Esophagus squamous epithelium (tissue), 5 donors: ENCODE measurements around the gene HMGXB4. TPM values are rescaled to one million over a fixed set of nuclear protein-coding genes. Genes with fewer than 3 reads are reported as not detected.
"Not testable (repeated sequence)": the region's sequence is repeated elsewhere in the genome, so short reads cannot be mapped to it uniquely, and the experiment has no call there.

Experiments used
- DNase-seq: peaks from one replicate; lab custom pipeline; 2025; lab: John Stamatoyannopoulos, UW
- H3K27ac ChIP-seq, 4 donors: fragments of 200-600 bp; sonication (generic); one replicate each; pipeline ENCODE4 v1.5.1; 2016 to 2019; ENCODE audit warnings: mild to moderate bottlenecking in 1 of 4
- H3K27me3 ChIP-seq, 4 donors: fragments of 200-600 bp; sonication (generic); 1 replicate in 3 of 4; 2 replicates in 1 of 4; pipeline versions ENCODE4 v1.5.1 to v1.6.0; 2017 to 2021; ENCODE audit warnings: antibody characterized with exemption in 1 of 4
- H3K36me3 ChIP-seq, 3 donors: fragments of 200-600 bp; sonication (generic); one replicate each; pipeline ENCODE4 v1.5.1; 2016 to 2019
- H3K4me1 ChIP-seq, 3 donors: fragments of 200-600 bp; sonication (generic); one replicate each; pipeline ENCODE4 v1.5.1; 2017 to 2019
- H3K4me3 ChIP-seq, 4 donors: fragments of 200-600 bp; sonication (generic); 1 replicate in 3 of 4; 2 replicates in 1 of 4; pipeline ENCODE4 v1.5.1; 2016 to 2019; ENCODE audit warnings: mild to moderate bottlenecking in 2 of 4, moderate library complexity in 1 of 4
- H3K9me3 ChIP-seq, 3 donors: fragments of 200-600 bp; sonication (generic); one replicate each; pipeline ENCODE4 v1.5.1; 2016 to 2019
- POLR2A ChIP-seq, 4 donors: fragments of 450-650 bp; IDR thresholded peaks; one replicate each; pipeline ENCODE4 v1.6.1; 2017; ENCODE audit warnings: antibody characterized with exemption in 4 of 4, mild to moderate bottlenecking in 4 of 4, moderate library complexity in 3 of 4
- WGBS, 2 donors: methylation state at CpG; one replicate each; pipeline ENCODE4 v1.1.5; 2018; 5-methylcytosine and 5-hydroxymethylcytosine counted together
- intact Hi-C: fragments of 100-400 bp; cut with DNase I; formaldehyde crosslinking; loops from one replicate; pipeline ENCODE4 v1.15.0; 2022
- total RNA-seq, 4 donors: library from RNA; depleted of rRNA; stranded (reverse); fragments of >200 nt; gene quantifications; one replicate each; pipeline ENCODE4 v1.1.0, GENCODE V29; 2016
- TF ChIP-seq, protein P1 (sequence below), 6 experiments: fragments of 450-650 bp in 4 of 6; fragments of 200-600 bp in 2 of 6; sonication (generic) in 2 of 6; IDR thresholded peaks; one replicate each; pipeline ENCODE4 v1.5.1; 2016 to 2019; ENCODE audit warnings: antibody characterized with exemption in 6 of 6, mild to moderate bottlenecking in 4 of 6, moderate library complexity in 4 of 6
- donor health status: DM: yes; HTN: yes; CAD: no.

The HMGXB4 gene
- total RNA-seq, 4 donors from 2014 or later: 10.2 to 20.1 (median 13.5) TPM

DNA sequence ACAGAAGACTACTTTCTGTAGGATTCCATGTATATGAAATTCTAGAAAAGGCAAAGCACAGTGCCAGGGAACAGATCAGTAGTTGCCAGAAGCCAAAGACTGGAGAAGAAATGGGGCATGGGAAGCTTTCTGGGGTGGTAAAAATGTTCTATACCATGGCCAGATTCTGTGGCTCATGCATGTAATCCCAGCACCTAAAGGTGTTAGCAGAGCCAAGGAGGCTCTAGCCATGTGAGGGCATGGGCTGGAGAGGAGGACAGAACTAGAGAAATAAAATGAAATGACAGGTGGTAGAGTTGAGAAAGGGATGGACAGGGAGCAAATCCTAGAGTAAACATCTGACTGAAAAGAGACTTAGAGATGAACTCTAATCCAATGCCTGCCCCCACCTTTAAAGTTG is 26.9 kb upstream of the HMGXB4 start:
- H3K4me3 ChIP-seq: no peak overlapping the region
- no peak for DNase-seq
- peaks cover 0 to 5% (median 0%) of the 10 kb centered on the region in 3 donors for H3K4me1 ChIP-seq
- TF ChIP-seq POLR2A (IDR thresholded peaks at IDR 0.05): no peak
- no peaks in the 10 kb centered on the region for H3K36me3 ChIP-seq
- intact Hi-C loops: no loop called here
- no peak overlapping the region for H3K27ac ChIP-seq
- no peaks in the 10 kb centered on the region for H3K9me3 ChIP-seq
- peaks cover 0 to 67% (median 0%) of the 10 kb centered on the region in 4 donors for H3K27me3 ChIP-seq

DNA sequence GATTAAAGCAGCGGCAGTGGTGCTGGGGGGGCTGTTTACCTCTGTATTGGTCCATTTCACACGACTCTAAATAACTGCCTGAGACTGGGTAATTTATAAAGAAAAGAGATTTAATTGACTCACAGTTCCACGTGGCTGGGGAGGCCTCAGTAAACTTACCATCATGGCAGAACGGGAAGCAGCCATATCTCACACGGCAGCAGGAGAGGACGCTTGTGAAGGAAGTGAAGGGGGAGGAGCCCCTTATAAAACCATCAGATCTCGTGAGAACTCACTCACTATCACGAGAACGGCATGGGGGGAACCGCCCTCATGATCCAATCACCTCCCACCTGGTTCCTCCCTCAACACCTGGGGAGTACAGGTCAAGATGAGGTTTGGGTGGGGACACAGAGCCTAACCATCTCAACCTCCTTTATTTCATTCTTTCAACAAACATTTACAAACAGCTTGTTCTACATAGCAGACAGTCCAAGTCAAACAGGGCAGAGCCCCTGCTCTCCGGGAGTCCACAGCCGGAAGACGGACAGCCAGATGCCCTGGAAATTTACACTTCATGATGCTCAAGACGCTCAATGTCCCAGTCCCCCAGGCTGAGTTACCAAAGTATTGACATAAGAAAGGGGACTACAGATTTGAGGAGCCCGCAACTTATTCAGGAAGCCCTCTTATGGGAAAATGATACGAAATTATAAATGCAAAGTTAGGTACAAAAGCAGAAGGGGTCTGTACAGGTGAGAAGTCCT is 26.3 kb upstream of the HMGXB4 start:
- intact Hi-C loops: no loop called here
- DNase-seq: no peak
- 33 to 36% methylated on average over 16 of the region's 16 CpGs for WGBS, 2 donors
- TF ChIP-seq, protein P1, sequence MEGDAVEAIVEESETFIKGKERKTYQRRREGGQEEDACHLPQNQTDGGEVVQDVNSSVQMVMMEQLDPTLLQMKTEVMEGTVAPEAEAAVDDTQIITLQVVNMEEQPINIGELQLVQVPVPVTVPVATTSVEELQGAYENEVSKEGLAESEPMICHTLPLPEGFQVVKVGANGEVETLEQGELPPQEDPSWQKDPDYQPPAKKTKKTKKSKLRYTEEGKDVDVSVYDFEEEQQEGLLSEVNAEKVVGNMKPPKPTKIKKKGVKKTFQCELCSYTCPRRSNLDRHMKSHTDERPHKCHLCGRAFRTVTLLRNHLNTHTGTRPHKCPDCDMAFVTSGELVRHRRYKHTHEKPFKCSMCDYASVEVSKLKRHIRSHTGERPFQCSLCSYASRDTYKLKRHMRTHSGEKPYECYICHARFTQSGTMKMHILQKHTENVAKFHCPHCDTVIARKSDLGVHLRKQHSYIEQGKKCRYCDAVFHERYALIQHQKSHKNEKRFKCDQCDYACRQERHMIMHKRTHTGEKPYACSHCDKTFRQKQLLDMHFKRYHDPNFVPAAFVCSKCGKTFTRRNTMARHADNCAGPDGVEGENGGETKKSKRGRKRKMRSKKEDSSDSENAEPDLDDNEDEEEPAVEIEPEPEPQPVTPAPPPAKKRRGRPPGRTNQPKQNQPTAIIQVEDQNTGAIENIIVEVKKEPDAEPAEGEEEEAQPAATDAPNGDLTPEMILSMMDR (IDR thresholded peaks at IDR 0.05): no peak
- no peak for TF ChIP-seq POLR2A (IDR thresholded peaks at IDR 0.05)
- Histone ChIP-seq H3K36me3 (no peaks in the 10 kb centered on the region), H3K27me3 (peaks cover 0 to 64% (median 0%) of the 10 kb centered on the region in 4 donors), H3K4me3 (no peak overlapping the region), H3K27ac (no peak overlapping the region), H3K4me1 (peaks cover 0 to 5% (median 0%) of the 10 kb centered on the region in 3 donors), H3K9me3 (no peaks in the 10 kb centered on the region)

DNA sequence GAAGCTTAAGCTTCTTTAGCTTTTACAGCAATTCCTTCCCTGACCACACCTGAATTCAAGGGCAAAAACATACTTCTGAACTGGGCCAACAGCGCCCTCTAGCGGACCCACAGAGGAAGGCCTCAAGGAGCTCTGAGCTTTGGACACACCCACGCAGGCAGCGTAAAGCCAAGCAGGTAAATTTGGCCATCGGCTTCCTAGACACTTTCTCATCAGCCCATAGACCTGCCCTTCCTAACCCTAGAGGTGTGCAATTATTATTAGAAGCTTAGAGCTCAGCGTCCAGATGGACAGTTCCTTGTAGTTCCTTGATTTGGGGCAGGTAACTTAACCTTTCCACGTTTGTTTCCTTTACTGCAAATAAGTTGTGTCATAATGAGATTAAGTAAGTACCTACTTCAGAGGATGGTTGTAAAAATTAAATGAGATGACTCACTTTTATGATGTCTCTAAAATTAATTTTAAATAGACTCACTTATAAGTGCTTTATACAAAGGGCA is 25.7 kb upstream of the HMGXB4 start:
- Histone ChIP-seq H3K27me3 (peaks cover 0 to 58% (median 0%) of the 10 kb centered on the region in 4 donors), H3K36me3 (no peaks in the 10 kb centered on the region), H3K9me3 (no peaks in the 10 kb centered on the region), H3K27ac (no peak overlapping the region), H3K4me3 (no peak overlapping the region), H3K4me1 (peaks cover 0 to 5% (median 0%) of the 10 kb centered on the region in 3 donors)
- 7 to 9% methylated on average over 7 of the region's 7 CpGs for WGBS, 2 donors
- intact Hi-C loops: no loop called here
- TF ChIP-seq, protein P1 (IDR thresholded peaks at IDR 0.05): peak in 5 of 6 experiments; percentile 81 to 87 (median 82)
- TF ChIP-seq POLR2A (IDR thresholded peaks at IDR 0.05): no peak
- DNase-seq: no peak

DNA sequence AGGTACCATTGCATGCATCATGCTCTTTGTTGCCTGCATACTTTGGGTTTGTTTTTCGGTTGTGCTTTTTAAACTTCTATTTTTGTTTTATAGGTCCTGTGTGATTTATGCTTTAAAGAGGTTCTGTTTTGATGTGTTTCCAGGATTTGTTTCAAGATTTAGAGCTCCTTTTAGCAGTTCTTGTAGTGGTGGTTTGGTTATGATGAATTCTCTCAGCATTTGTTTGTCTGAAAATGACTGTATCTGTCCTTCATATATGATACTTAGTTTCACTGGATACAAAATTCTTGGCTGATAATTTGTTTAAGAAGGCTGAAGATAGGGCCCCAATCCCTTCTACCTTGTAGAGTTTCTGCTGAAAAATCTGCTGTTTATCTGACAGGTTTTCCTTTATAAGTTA is 18.5 kb upstream of the HMGXB4 start:
- H3K4me1 ChIP-seq, H3K4me3 ChIP-seq, H3K27me3 ChIP-seq, DNase-seq, intact Hi-C loops, H3K27ac ChIP-seq, H3K36me3 ChIP-seq, H3K9me3 ChIP-seq: not testable (repeated sequence)
- WGBS, 2 donors: 84% methylated on average over 1 of the region's 1 CpG

DNA sequence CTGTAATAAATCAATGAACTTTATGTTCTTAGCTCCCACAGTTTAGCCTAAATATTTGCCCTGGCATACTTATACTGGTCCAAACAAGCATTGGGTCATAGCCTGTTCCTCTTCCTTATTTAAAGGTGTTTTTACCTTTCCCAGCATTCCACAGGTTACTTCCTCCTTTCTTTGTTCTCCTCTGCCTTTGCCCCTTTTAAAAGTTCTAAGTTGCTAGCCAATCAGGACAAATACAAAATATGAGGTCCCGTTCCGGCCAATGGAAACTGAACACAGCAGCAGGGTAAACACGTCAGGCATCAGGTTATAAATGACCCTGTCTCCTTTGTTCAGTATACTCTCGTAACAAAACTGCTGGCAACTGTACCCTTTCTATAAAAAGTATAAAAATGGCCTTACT is 12.8 kb upstream of the HMGXB4 start:
- H3K9me3 ChIP-seq, intact Hi-C loops, H3K27me3 ChIP-seq: not testable (repeated sequence)

DNA sequence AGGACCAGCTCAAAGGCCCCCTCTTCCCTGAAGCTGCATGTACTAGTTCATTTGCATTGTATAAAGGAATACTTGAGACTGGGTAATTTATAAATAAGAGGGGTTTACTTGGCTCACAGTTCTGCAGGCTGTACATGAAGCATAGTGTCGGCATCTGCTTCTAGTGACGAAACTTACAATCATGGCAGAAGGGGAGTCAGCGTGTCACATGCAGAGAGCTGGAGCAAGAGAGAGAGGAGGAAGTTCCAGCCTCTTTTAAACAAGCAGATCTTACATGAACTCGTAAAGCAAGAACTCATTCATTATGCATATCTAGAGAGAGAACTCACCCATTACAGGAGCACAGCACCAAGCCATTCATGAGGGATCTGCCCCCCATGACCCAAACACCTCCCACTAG is 7.1 kb upstream of the HMGXB4 start:
- H3K4me3 ChIP-seq: no peak overlapping the region
- no peaks in the 10 kb centered on the region for H3K4me1 ChIP-seq
- peaks cover 0 to 8% (median 0%) of the 10 kb centered on the region in 4 donors for H3K27me3 ChIP-seq
- intact Hi-C loops: no loop called here
- no peaks in the 10 kb centered on the region for H3K36me3 ChIP-seq
- TF ChIP-seq, protein P1 (IDR thresholded peaks at IDR 0.05): no peak
- TF ChIP-seq POLR2A (IDR thresholded peaks at IDR 0.05): no peak
- DNase-seq: no peak
- 61 to 79% methylated on average over 3 to 4 of the region's 4 CpGs for WGBS, 2 donors
- no peak overlapping the region for H3K27ac ChIP-seq
- no peaks in the 10 kb centered on the region for H3K9me3 ChIP-seq

More for the DNA sequence above, 12.8 kb upstream of the HMGXB4 start:
- not testable (repeated sequence) for H3K36me3 ChIP-seq, H3K4me1 ChIP-seq, H3K27ac ChIP-seq, DNase-seq, H3K4me3 ChIP-seq
- WGBS, 2 donors: 29 to 52% methylated on average over 4 of the region's 4 CpGs
